ENCODE data around the gene CCP110.

The CCP110 gene

GRCh38 chr16:19548144-19548543 lies 24.4 kb downstream of the CCP110 start:
- DNase-seq = no peak
- ATAC-seq = no peak

GRCh38 chr16:19549673-19550072 lies 25.9 kb downstream of the CCP110 start:
- DNase-seq (no peak), ATAC-seq (no peak)

- peak; percentile 94 for DNase-seq
- peak; percentile 98 for ATAC-seq
Measured at GRCh38 chr16:19555186-19555937, 31.6 kb downstream of the CCP110 start, which contains the start of gene VPS35L. VPS35L (plus strand) TSS chr16:19555703; CDS start chr16:19555730, 27 bp downstream.

- DNase-seq (peak; percentile 34), ATAC-seq (no peak)
Measured at GRCh38 chr16:19555938-19556771, 32.4 kb downstream of the CCP110 start.

GRCh38 chr16:19559242-19559910 lies 35.6 kb downstream of the CCP110 start:
- ATAC-seq = no peak
- DNase-seq = no peak

GRCh38 chr16:19560078-19560477 lies 36.3 kb downstream of the CCP110 start:
- no peak for ATAC-seq
- no peak for DNase-seq

GRCh38 chr16:19563377-19563776 lies 39.6 kb downstream of the CCP110 start:
- ATAC-seq (no peak), DNase-seq (no peak)

GRCh38 chr16:19566362-19566761 lies 42.6 kb downstream of the CCP110 start:
- ATAC-seq (no peak), DNase-seq (no peak)

- no peak for DNase-seq
- ATAC-seq = no peak
Measured at GRCh38 chr16:19567560-19567959, 43.8 kb downstream of the CCP110 start.

- DNase-seq = no peak
- ATAC-seq = no peak
Measured at GRCh38 chr16:19573997-19574396, 50.3 kb downstream of the CCP110 start.

GRCh38 chr16:19574615-19575014 lies 50.9 kb downstream of the CCP110 start:
- ATAC-seq (no peak), DNase-seq (no peak)

GRCh38 chr16:19578378-19578971 lies 54.7 kb downstream of the CCP110 start:
- DNase-seq = no peak

GRCh38 chr16:19582050-19582831 lies 58.5 kb downstream of the CCP110 start:
- ATAC-seq = no peak
- DNase-seq = no peak

More at GRCh38 chr16:19578378-19578971, 54.7 kb downstream of the CCP110 start:
- no peak for ATAC-seq

GRCh38 chr16:19583665-19584300 lies 60.0 kb downstream of the CCP110 start:
- DNase-seq (peak; percentile 9), ATAC-seq (peak; percentile 50)

- DNase-seq = no peak
Measured at GRCh38 chr16:19588661-19589060, 64.9 kb downstream of the CCP110 start.

GRCh38 chr16:19589106-19589505 lies 65.4 kb downstream of the CCP110 start:
- ATAC-seq (peak; percentile 42), DNase-seq (no peak)

More at GRCh38 chr16:19588661-19589060, 64.9 kb downstream of the CCP110 start:
- ATAC-seq = peak; percentile 79

- ATAC-seq = no peak
- DNase-seq = no peak
Measured at GRCh38 chr16:19589771-19590302, 66.1 kb downstream of the CCP110 start.

- ATAC-seq (no peak), DNase-seq (no peak)
Measured at GRCh38 chr16:19595043-19595767, 71.5 kb downstream of the CCP110 start.

- ATAC-seq (no peak), DNase-seq (no peak)
Measured at GRCh38 chr16:19598805-19599510, 75.2 kb downstream of the CCP110 start.

Measured in stimulated activated naive CD8-positive, alpha-beta T cell treated with anti-CD3 and anti-CD28 coated beads, Interleukin-15, Interleukin-2, amounts not matched to agents 100 U/mL and 50 U/mL, for 24 hours (primary cell).